Tibial nerve (tissue), 4 donors: ENCODE results near the gene SUSD4. TPM values are rescaled to one million over a fixed set of nuclear protein-coding genes. Genes with fewer than 3 reads are reported as not detected.

Experiments used
- DNase-seq, 2 donors: peaks; one replicate each; pipeline ENCODE4 v3.0.0-alpha.2; 2019; ENCODE audit warnings: low spot score in 2 of 2
- H3K27ac ChIP-seq, 4 donors: fragments of 200-600 bp; sonication (generic) in 3 of 4; one replicate each; pipeline ENCODE4 v1.5.1; 2017 to 2019; ENCODE audit warnings: mild to moderate bottlenecking in 1 of 4
- H3K27me3 ChIP-seq, 2 donors: fragments of 200-600 bp; sonication (generic) in 1 of 2; one replicate each; pipeline versions ENCODE4 v1.5.1 to v1.6.0; 2017 to 2019
- H3K36me3 ChIP-seq, 3 donors: fragments of 200-600 bp; sonication (generic); one replicate each; pipeline ENCODE4 v1.5.1; 2018 to 2019
- H3K4me1 ChIP-seq, 4 donors: fragments of 200-600 bp; sonication (generic) in 3 of 4; one replicate each; pipeline ENCODE4 v1.5.1; 2017 to 2019
- H3K4me3 ChIP-seq, 4 donors: fragments of 200-600 bp; sonication (generic) in 3 of 4; one replicate each; pipeline ENCODE4 v1.5.1; 2017 to 2019; ENCODE audit warnings: mild to moderate bottlenecking in 1 of 4, moderate library complexity in 1 of 4
- H3K9me3 ChIP-seq, 4 donors: fragments of 200-600 bp; sonication (generic) in 3 of 4; one replicate each; pipeline ENCODE4 v1.5.1; 2017 to 2019
- CTCF ChIP-seq, 5 experiments: fragments of 200-600 bp in 3 of 5; fragments of 450-650 bp in 2 of 5; sonication (generic) in 3 of 5; IDR thresholded peaks; one replicate each; pipeline ENCODE4 v1.5.1; 2016 to 2019; ENCODE audit warnings: antibody characterized with exemption in 5 of 5, mild to moderate bottlenecking in 3 of 5, moderate library complexity in 2 of 5
- EP300 ChIP-seq, 2 donors: sonication (generic); formaldehyde crosslinking; IDR thresholded peaks; one replicate each; pipeline ENCODE4 v1.6.1; 2017; ENCODE audit warnings: antibody characterized with exemption in 2 of 2, mild to moderate bottlenecking in 1 of 2
- POLR2A ChIP-seq, 2 donors: fragments of 450-650 bp; IDR thresholded peaks; one replicate each; pipeline ENCODE4 v1.6.1; 2017; ENCODE audit warnings: antibody characterized with exemption in 2 of 2, mild to moderate bottlenecking in 2 of 2, moderate library complexity in 2 of 2
- WGBS, 2 donors: methylation state at CpG; one replicate each; pipeline ENCODE4 v1.1.5; 2018; 5-methylcytosine and 5-hydroxymethylcytosine counted together
- total RNA-seq, 4 donors: library from RNA; depleted of rRNA; stranded (reverse); fragments of >200 nt; gene quantifications; one replicate each; pipeline ENCODE4 v1.1.0, GENCODE V29; 2016

Gene SUSD4
- total RNA-seq, 4 donors from 2014 or later, result not detected

GRCh38 chr1:223228931-223229528, 134.9 kb downstream of the SUSD4 start:
- no peaks in the 10 kb centered on the region for H3K9me3 ChIP-seq
- H3K27me3 ChIP-seq, result no peaks in the 10 kb centered on the region
- no peak overlapping the region for H3K4me3 ChIP-seq
- H3K36me3 ChIP-seq, result no peaks in the 10 kb centered on the region
- no peak for DNase-seq
- TF ChIP-seq POLR2A (IDR thresholded peaks at IDR 0.05) (no peak), CTCF (IDR thresholded peaks at IDR 0.05) (no peak), EP300 (IDR thresholded peaks at IDR 0.05) (no peak)
- 92 to 93% methylated on average over 12 of the region's 12 CpGs for WGBS, 2 donors
- no peak overlapping the region for H3K27ac ChIP-seq
- peaks cover 0 to 6% (median 0%) of the 10 kb centered on the region in 4 donors for H3K4me1 ChIP-seq

GRCh38 chr1:223228201-223228600, 135.8 kb downstream of the SUSD4 start:
- Histone ChIP-seq H3K36me3 (no peaks in the 10 kb centered on the region), H3K27me3 (no peaks in the 10 kb centered on the region), H3K9me3 (no peaks in the 10 kb centered on the region), H3K4me3 (no peak overlapping the region), H3K27ac (no peak overlapping the region), H3K4me1 (no peaks in the 10 kb centered on the region)
- WGBS, 2 donors, result 61 to 67% methylated on average over 2 of the region's 2 CpGs
- no peak for TF ChIP-seq POLR2A (IDR thresholded peaks at IDR 0.05)
- TF ChIP-seq CTCF (IDR thresholded peaks at IDR 0.05), result no peak
- TF ChIP-seq EP300 (IDR thresholded peaks at IDR 0.05), result no peak
- DNase-seq, result no peak

GRCh38 chr1:223227486-223228196, 136.3 kb downstream of the SUSD4 start:
- TF ChIP-seq POLR2A (IDR thresholded peaks at IDR 0.05) (no peak), EP300 (IDR thresholded peaks at IDR 0.05) (no peak), CTCF (IDR thresholded peaks at IDR 0.05) (no peak)
- H3K27me3 ChIP-seq, result no peaks in the 10 kb centered on the region
- no peaks in the 10 kb centered on the region for H3K4me1 ChIP-seq
- WGBS, 2 donors, result 91 to 92% methylated on average over 11 to 12 of the region's 12 CpGs
- DNase-seq, result no peak
- H3K4me3 ChIP-seq, result no peak overlapping the region
- H3K9me3 ChIP-seq, result no peaks in the 10 kb centered on the region
- H3K27ac ChIP-seq, result no peak overlapping the region
- H3K36me3 ChIP-seq, result no peaks in the 10 kb centered on the region

GRCh38 chr1:223227031-223227430, 136.9 kb downstream of the SUSD4 start:
- Histone ChIP-seq H3K27ac (no peak overlapping the region), H3K9me3 (no peaks in the 10 kb centered on the region), H3K36me3 (no peaks in the 10 kb centered on the region), H3K27me3 (no peaks in the 10 kb centered on the region), H3K4me1 (no peaks in the 10 kb centered on the region), H3K4me3 (no peak overlapping the region)
- 94 to 98% methylated on average over 3 of the region's 3 CpGs for WGBS, 2 donors
- no peak for TF ChIP-seq POLR2A (IDR thresholded peaks at IDR 0.05)
- no peak for TF ChIP-seq EP300 (IDR thresholded peaks at IDR 0.05)
- no peak for TF ChIP-seq CTCF (IDR thresholded peaks at IDR 0.05)
- no peak for DNase-seq

- H3K27ac ChIP-seq, result no peak overlapping the region
- H3K4me3 ChIP-seq, result no peak overlapping the region
- no peaks in the 10 kb centered on the region for H3K4me1 ChIP-seq
- no peaks in the 10 kb centered on the region for H3K9me3 ChIP-seq
- 85 to 92% methylated on average over 3 of the region's 3 CpGs for WGBS, 2 donors
- DNase-seq, result no peak
- no peaks in the 10 kb centered on the region for H3K27me3 ChIP-seq
- no peaks in the 10 kb centered on the region for H3K36me3 ChIP-seq
- TF ChIP-seq CTCF (IDR thresholded peaks at IDR 0.05) (no peak), EP300 (IDR thresholded peaks at IDR 0.05) (no peak)
Observed at GRCh38 chr1:223226271-223226670, 137.7 kb downstream of the SUSD4 start.
